OCI-LY3 (cell line): Measurements from ENCODE around the gene ZNRF2.

Experiments used
- CTCF ChIP-seq: fragments of 200-600, 300-600 bp; sonication (generic); IDR thresholded peaks from 2 replicates; pipeline ENCODE4 v1.5.1; 2014; ENCODE audit warnings: antibody characterized with exemption, low read length, low read depth
- EZH2phosphoT487 ChIP-seq: fragments of 200-600 bp; shearing (Covaris generic); IDR thresholded peaks from 2 replicates; pipeline ENCODE4 v1.6.1; 2018; ENCODE audit warnings: antibody characterized with exemption, mixed run types, low read depth

DNA sequence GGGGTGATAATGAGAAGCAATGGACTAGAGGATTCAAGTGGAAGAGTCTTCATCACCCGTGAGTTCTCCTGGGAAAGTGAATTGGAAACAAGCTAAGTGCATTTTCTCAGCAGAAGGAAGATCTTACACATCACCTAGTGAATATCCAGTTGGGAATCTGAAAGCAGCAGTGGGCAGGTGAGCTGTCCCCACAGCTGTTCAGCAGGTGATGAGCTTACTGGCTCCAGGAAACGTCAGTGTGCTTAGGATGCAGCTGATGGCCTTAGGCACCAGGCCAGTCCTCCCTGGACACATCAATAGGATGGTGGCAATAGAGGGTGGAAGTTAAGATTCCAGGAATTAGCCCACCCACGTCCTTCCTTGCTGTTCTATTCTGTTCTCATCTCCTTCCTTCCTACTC lies 127.5 kb downstream of the ZNRF2 start:
- no peak for TF ChIP-seq CTCF
- TF ChIP-seq EZH2phosphoT487, result no peak
